HL-60 (cell line): ENCODE results near the gene CRYGD.

Source experiments
- GABPA ChIP-seq: IDR thresholded peaks from 2 replicates; pipeline ENCODE4 v1.6.1; 2012; ENCODE audit warnings: low read depth
- TF ChIP-seq, protein P1 (sequence below): IDR thresholded peaks from one replicate; pipeline ENCODE4 v1.5.1; 2011; ENCODE audit warnings: low read length, control low read depth, inconsistent platforms; ENCODE audit not compliant: insufficient read depth

DNA sequence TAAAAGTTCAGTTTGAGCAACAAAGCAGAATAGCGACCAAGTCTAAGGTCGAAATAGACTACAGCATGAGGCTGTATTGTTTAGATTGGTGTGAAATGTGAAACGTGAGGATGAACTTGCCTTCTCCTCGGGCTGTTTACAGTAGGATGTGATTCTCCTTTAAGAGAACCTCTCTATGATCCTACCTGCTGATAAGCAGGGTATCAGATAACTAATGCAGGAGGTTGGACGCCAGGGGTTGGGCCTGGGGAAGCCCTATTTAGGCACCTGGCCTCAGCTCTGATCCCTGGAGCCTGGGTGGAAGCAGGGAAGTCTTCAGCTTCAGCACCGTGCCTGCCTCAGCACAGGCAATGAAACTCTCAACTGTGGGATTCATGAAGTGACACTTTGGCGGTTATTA lies 11.4 kb downstream of the CRYGD start:
- TF ChIP-seq, protein P1, sequence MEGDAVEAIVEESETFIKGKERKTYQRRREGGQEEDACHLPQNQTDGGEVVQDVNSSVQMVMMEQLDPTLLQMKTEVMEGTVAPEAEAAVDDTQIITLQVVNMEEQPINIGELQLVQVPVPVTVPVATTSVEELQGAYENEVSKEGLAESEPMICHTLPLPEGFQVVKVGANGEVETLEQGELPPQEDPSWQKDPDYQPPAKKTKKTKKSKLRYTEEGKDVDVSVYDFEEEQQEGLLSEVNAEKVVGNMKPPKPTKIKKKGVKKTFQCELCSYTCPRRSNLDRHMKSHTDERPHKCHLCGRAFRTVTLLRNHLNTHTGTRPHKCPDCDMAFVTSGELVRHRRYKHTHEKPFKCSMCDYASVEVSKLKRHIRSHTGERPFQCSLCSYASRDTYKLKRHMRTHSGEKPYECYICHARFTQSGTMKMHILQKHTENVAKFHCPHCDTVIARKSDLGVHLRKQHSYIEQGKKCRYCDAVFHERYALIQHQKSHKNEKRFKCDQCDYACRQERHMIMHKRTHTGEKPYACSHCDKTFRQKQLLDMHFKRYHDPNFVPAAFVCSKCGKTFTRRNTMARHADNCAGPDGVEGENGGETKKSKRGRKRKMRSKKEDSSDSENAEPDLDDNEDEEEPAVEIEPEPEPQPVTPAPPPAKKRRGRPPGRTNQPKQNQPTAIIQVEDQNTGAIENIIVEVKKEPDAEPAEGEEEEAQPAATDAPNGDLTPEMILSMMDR, result no peak
- TF ChIP-seq GABPA, result no peak
